Endodermal cell (in vitro differentiated cells): Measurements from ENCODE around the gene KIF26A. TPM values are rescaled to one million over a fixed set of nuclear protein-coding genes. Genes with fewer than 3 reads are reported as not detected.

Experiments
- DNase-seq: peaks from one replicate; pipeline ENCODE4 v3.0.0-alpha.2; 2017
- H3K27ac ChIP-seq: 2 replicates; pipeline ENCODE4 v1.5.1; 2013; ENCODE audit warnings: mild to moderate bottlenecking, low read depth, low read length, moderate library complexity
- H3K27me3 ChIP-seq: 2 replicates; pipeline ENCODE4 v1.6.1; 2013; ENCODE audit warnings: mild to moderate bottlenecking, low read length, moderate library complexity; ENCODE audit not compliant: insufficient read depth, control insufficient read depth, poor library complexity, severe bottlenecking
- H3K36me3 ChIP-seq: 2 replicates; pipeline ENCODE4 v1.7.0; 2013; ENCODE audit warnings: mild to moderate bottlenecking, low read length, moderate library complexity; ENCODE audit not compliant: control insufficient read depth, insufficient read depth
- H3K4me1 ChIP-seq: one replicate; pipeline ENCODE4 v1.7.0; 2013; ENCODE audit warnings: low read length; ENCODE audit not compliant: control insufficient read depth, insufficient read depth
- H3K4me3 ChIP-seq: 2 replicates; pipeline ENCODE4 v1.5.1; 2013; ENCODE audit warnings: mild to moderate bottlenecking, low read length, moderate library complexity
- H3K9ac ChIP-seq: 2 replicates; pipeline ENCODE4 v1.6.1; 2013; ENCODE audit warnings: mild to moderate bottlenecking, low read length, moderate library complexity; ENCODE audit not compliant: poor library complexity, severe bottlenecking; ENCODE audit errors: extremely low read depth
- H3K9me3 ChIP-seq: 2 replicates; pipeline ENCODE4 v1.6.1; 2013; ENCODE audit warnings: mild to moderate bottlenecking, low read length, moderate library complexity; ENCODE audit not compliant: control insufficient read depth
- H3K27ac Mint-ChIP-seq: 2 replicates; pipeline ENCODE4 v1.8.0; 2020; ENCODE audit warnings: mixed read lengths
- H3K27me3 Mint-ChIP-seq: 2 replicates; pipeline ENCODE4 v1.8.0; 2021; ENCODE audit warnings: mild to moderate bottlenecking, mixed read lengths; ENCODE audit not compliant: insufficient read depth
- H3K36me3 Mint-ChIP-seq: 2 replicates; pipeline ENCODE4 v1.8.0; 2020; ENCODE audit warnings: low read depth, mixed read lengths
- H3K4me1 Mint-ChIP-seq: 2 replicates; pipeline ENCODE4 v1.8.0; 2020; ENCODE audit warnings: mixed read lengths
- H3K4me3 Mint-ChIP-seq: 2 replicates; pipeline ENCODE4 v1.8.0; 2020; ENCODE audit warnings: mild to moderate bottlenecking, moderate library complexity, mixed read lengths
- H3K9me3 Mint-ChIP-seq: 2 replicates; pipeline ENCODE4 v1.8.0; 2020; ENCODE audit warnings: mild to moderate bottlenecking, mixed read lengths
- CTCF ChIP-seq: fragments of 200-600 bp; sonication (generic); conservative IDR thresholded peaks from 2 replicates; pipeline ENCODE4 v1.5.0; 2021; ENCODE audit warnings: antibody characterized with exemption, mild to moderate bottlenecking
- WGBS, 2 experiments: methylation state at CpG; one replicate each; pipeline versions ENCODE4 v1.1.5 to v1.1.7; 2013; ENCODE audit warnings: missing lambda C conversion rate in 2 of 2, mixed read lengths in 1 of 2; ENCODE audit not compliant: insufficient coverage in 1 of 2, insufficient read length in 1 of 2; 5-methylcytosine and 5-hydroxymethylcytosine counted together
- total RNA-seq, 2 donors: library from RNA; stranded (reverse); fragmentation: NEBNext Ultra II Directional in 1 of 2; extraction: Animal tissue kit (Norgen Biotek cat#: 25700) in 1 of 2; gene quantifications; 2 replicates in 1 of 2; 3 replicates in 1 of 2; pipeline ENCODE4 v1.2.1, GENCODE V29; 2021

Gene KIF26A
- total RNA-seq, 2 donors from 2014 or later: 36.7 to 54.8 TPM

- Histone ChIP-seq H3K27ac (no peak overlapping the region), H3K4me3 (no peak overlapping the region), H3K27me3 (no peaks in the 10 kb centered on the region), H3K36me3 (no peaks in the 10 kb centered on the region), H3K9me3 (no peaks in the 10 kb centered on the region), H3K9ac (no peak overlapping the region), H3K4me1 (no peaks in the 10 kb centered on the region)
- DNase-seq: no peak
- 93 to 96% methylated on average over 9 to 25 of the region's 25 CpGs for WGBS, 2 experiments
- peaks cover 3% of the 10 kb centered on the region for H3K27me3 Mint-ChIP-seq
- H3K9me3 Mint-ChIP-seq: no peaks in the 10 kb centered on the region
- H3K36me3 Mint-ChIP-seq: no peaks in the 10 kb centered on the region
- peaks cover 5% of the 10 kb centered on the region for H3K4me1 Mint-ChIP-seq
- H3K4me3 Mint-ChIP-seq: no peak overlapping the region
- H3K27ac Mint-ChIP-seq: no peak overlapping the region
- TF ChIP-seq CTCF: no peak
These were observed 39.9 kb upstream of the KIF26A start for GRCh38 chr14:104098272-104099095.

- no peak overlapping the region for H3K27ac Mint-ChIP-seq
- H3K27me3 Mint-ChIP-seq: peaks cover 3% of the 10 kb centered on the region
- TF ChIP-seq CTCF: no peak
These were observed 39.0 kb upstream of the KIF26A start for GRCh38 chr14:104099096-104100041.

GRCh38 chr14:104100171-104101085 is 38.0 kb upstream of the KIF26A start:
- 93 to 95% methylated on average over 18 to 23 of the region's 23 CpGs for WGBS, 2 experiments

More at GRCh38 chr14:104099096-104100041, 39.0 kb upstream of the KIF26A start:
- Histone ChIP-seq H3K27ac (no peak overlapping the region), H3K4me3 (no peak overlapping the region), H3K9me3 (no peaks in the 10 kb centered on the region), H3K27me3 (no peaks in the 10 kb centered on the region), H3K9ac (no peak overlapping the region), H3K36me3 (no peaks in the 10 kb centered on the region), H3K4me1 (no peaks in the 10 kb centered on the region)
- Mint-ChIP-seq H3K4me3 (no peak overlapping the region), H3K9me3 (no peaks in the 10 kb centered on the region), H3K4me1 (peaks cover 2% of the 10 kb centered on the region), H3K36me3 (no peaks in the 10 kb centered on the region)
- 88 to 93% methylated on average over 14 to 26 of the region's 26 CpGs for WGBS, 2 experiments
- DNase-seq: peak; percentile 55

More at GRCh38 chr14:104100171-104101085, 38.0 kb upstream of the KIF26A start:
- H3K9me3 ChIP-seq: no peaks in the 10 kb centered on the region
- Mint-ChIP-seq H3K9me3 (no peaks in the 10 kb centered on the region), H3K4me1 (no peaks in the 10 kb centered on the region), H3K36me3 (no peaks in the 10 kb centered on the region), H3K27me3 (peaks cover 3% of the 10 kb centered on the region), H3K27ac (no peak overlapping the region), H3K4me3 (no peak overlapping the region)
- H3K36me3 ChIP-seq: no peaks in the 10 kb centered on the region
- H3K4me3 ChIP-seq: no peak overlapping the region
- no peak overlapping the region for H3K9ac ChIP-seq
- no peak overlapping the region for H3K27ac ChIP-seq
- no peak for TF ChIP-seq CTCF
- H3K27me3 ChIP-seq: no peaks in the 10 kb centered on the region
- DNase-seq: peak; percentile 41
- H3K4me1 ChIP-seq: no peaks in the 10 kb centered on the region
